AG04449 (cell line): ENCODE results near the gene HMOX2.

Source experiments
- CTCF ChIA-PET: fragments of 350-600 bp; formaldehyde crosslinking; extraction: SDS; loops from one replicate; lab custom pipeline; 2021; ENCODE audit warnings: antibody characterized with exemption; lab: Yijun Ruan, JAX
- POLR2A ChIA-PET: fragments of 400-600, 350-600 bp; formaldehyde crosslinking; extraction: SDS; loops from one replicate; lab custom pipeline; 2020; ENCODE audit warnings: antibody characterized with exemption, inconsistent platforms; lab: Yijun Ruan, JAX
- DNase-seq: peaks from one replicate; pipeline ENCODE4 v3.0.0-alpha.2; 2010; ENCODE audit warnings: low read depth, low spot score
- H3K4me3 ChIP-seq: 2 replicates; pipeline ENCODE4 v1.5.1; 2011; ENCODE audit warnings: low read depth, mild to moderate bottlenecking, control low read depth, low read length
- CTCF ChIP-seq: IDR thresholded peaks from one replicate; pipeline ENCODE4 v1.5.1; 2011; ENCODE audit warnings: mild to moderate bottlenecking, moderate library complexity, low read length, control low read depth, inconsistent platforms; ENCODE audit not compliant: insufficient read depth; ENCODE audit errors: missing control alignments

The HMOX2 gene

DNA sequence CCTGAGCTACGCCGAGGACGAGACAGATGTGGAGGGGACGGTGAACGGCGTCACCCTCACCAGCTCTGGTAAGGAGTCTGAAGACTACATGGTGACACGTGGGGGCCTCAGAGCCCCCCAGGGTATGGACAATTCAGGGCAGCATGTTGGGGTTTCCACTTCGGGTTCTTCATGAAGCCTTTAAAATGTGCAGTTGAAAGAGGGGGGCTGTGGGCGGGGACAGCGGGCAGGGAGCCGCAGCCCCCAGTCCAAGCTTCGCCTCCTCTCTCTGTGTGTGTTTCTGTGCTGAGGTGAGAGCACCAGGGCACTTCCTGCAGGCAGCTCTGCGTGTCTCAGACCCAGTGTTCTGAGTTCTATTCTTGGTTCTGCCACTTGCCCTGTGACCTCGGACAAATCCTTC is 25.8 kb upstream of the HMOX2 start:
- no peak for TF ChIP-seq CTCF
- ChIA-PET CTCF (interaction anchor here (0.9 to 2.4 kb wide), 6 partner anchors 9 to 98 kb away, joined by 3 to 7 read pairs (median 4); partner anchors contain the start of gene HMOX2), POLR2A (no interaction called here)
- no peak for DNase-seq
- no peak overlapping the region for H3K4me3 ChIP-seq

DNA sequence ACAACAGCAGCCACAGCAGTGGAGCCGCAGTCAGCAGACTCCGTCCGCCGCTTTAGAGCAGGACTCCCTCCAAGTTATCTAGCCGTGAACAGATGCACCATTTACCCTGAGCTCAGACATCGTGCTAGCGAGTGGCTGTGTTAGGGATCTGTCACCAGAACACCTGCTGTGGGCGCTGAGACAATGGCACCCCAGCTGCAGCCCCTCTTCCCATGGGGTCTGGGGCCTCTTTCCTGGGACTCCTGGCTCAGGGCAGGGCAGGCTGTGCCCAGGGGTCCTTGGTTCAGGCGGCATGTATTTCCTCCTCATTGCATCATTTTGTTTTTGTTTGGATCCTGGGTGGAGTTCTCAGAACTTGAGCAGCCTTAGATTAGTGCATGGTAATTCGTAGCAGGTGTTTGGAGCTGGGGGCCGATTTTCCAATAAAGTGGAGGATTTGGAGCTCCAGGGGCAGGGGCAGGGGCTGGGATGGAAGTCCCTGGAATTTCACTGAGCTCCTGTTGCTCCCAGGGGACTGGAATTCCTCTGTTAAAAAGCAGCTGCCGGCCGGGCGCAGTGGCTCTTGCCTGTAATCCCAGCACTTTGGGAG is 25.2 kb upstream of the HMOX2 start:
- ChIA-PET CTCF (interaction anchor here (0.6 to 2.4 kb wide), 4 partner anchors 8 to 98 kb away, joined by 3 to 7 read pairs (median 4); no protein-coding TSS in a partner anchor), POLR2A (interaction anchor here (1.0 to 1.5 kb wide), 2 partner anchors 13 to 25 kb away, joined by 3 to 5 read pairs; no protein-coding TSS in a partner anchor)
- no peak for TF ChIP-seq CTCF
- no peak overlapping the region for H3K4me3 ChIP-seq
- DNase-seq = no peak

DNA sequence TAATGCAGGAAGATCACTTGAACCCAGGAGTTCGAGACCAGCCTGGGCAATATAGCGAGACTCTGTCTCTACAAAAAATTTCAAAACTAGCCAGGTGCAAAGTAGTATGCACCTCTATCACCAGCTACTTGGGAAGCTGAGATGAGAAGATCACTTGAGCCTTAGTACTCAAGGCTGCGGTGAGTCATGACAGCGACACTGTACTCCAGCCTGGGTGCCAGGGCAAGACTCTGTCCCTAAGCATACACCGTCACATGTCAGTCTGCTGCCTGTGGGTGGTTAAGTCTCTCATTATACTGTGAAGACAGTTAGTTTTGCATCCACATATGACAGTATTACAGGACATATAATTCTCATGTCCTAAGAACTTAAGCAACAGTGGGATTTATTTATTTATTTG is 23.5 kb upstream of the HMOX2 start:
- DNase-seq = no peak
- ChIA-PET POLR2A (interaction anchor here (0.7 to 1.5 kb wide), 2 partner anchors 11 kb away, joined by 4 to 5 read pairs; no protein-coding TSS in a partner anchor), CTCF (interaction anchor here (1.2 to 2.4 kb wide), 3 partner anchors 16 to 133 kb away, joined by 3 to 7 read pairs (median 3); no protein-coding TSS in a partner anchor)
- no peak for TF ChIP-seq CTCF
- H3K4me3 ChIP-seq = no peak overlapping the region

- DNase-seq = no peak
- H3K4me3 ChIP-seq = no peak overlapping the region
- TF ChIP-seq CTCF = no peak
- ChIA-PET POLR2A (no interaction called here), CTCF (interaction anchor here (0.6 kb wide), 1 partner anchor 24 kb away, joined by 3 read pairs; no protein-coding TSS in a partner anchor)
Measured at GRCh38 chr16:4454623-4455022, 21.6 kb upstream of the HMOX2 start.

GRCh38 chr16:4455081-4455480 is 21.1 kb upstream of the HMOX2 start:
- CTCF ChIA-PET = no interaction called here
- no peak for DNase-seq
- no peak overlapping the region for H3K4me3 ChIP-seq
- TF ChIP-seq CTCF = no peak
- POLR2A ChIA-PET = no interaction called here

- ChIA-PET POLR2A (no interaction called here), CTCF (no interaction called here)
- no peak overlapping the region for H3K4me3 ChIP-seq
- no peak for DNase-seq
- TF ChIP-seq CTCF = no peak
Measured at GRCh38 chr16:4455951-4456350, 20.2 kb upstream of the HMOX2 start.
